IMR-90 (cell line): ENCODE results near the gene SYNE1. TPM values are rescaled to one million over a fixed set of nuclear protein-coding genes. Genes with fewer than 3 reads are reported as not detected.

Experiments used
- ATAC-seq: fragments of 200-7000 bp; cut with Tn5 transposase; 2 replicates; pipeline ENCODE4 v1.9.1; 2020; ENCODE audit warnings: low read depth, mild to moderate bottlenecking, moderate library complexity
- BruUV-seq: library from RNA; stranded (reverse); fragments of 400-500 nt; replicated peaks from 2 replicates; lab custom pipeline; 2021; lab: Mats Ljungman, UMichigan
- CTCF ChIA-PET: fragments of 300-600 bp; formaldehyde crosslinking; extraction: SDS; loops from one replicate; lab custom pipeline; 2021; ENCODE audit warnings: antibody characterized with exemption; lab: Yijun Ruan, JAX
- POLR2A ChIA-PET: fragments of 300-600 bp; sonication (Branson Sonifier 250); formaldehyde crosslinking; loops from one replicate; lab custom pipeline; 2022; ENCODE audit warnings: antibody characterized with exemption; ENCODE audit not compliant: unreplicated experiment; lab: Charles Lee
- DNase-seq: peaks from one replicate; pipeline ENCODE4 v3.0.0; 2013
- H2AFZ ChIP-seq: replicated peaks from 2 replicates; pipeline ENCODE3; 2013; ENCODE audit warnings: low read length, mild to moderate bottlenecking; ENCODE audit not compliant: poor library complexity
- H2AK5ac ChIP-seq: 2 replicates; pipeline ENCODE4 v1.6.1; 2013; ENCODE audit warnings: low read depth, low read length, inconsistent platforms
- H2AK9ac ChIP-seq: replicated peaks from 2 replicates; pipeline ENCODE3; 2013; ENCODE audit warnings: mild to moderate bottlenecking, low read depth, low read length, moderate library complexity; ENCODE audit not compliant: poor library complexity
- H2BK120ac ChIP-seq: 2 replicates; pipeline ENCODE4 v1.6.1; 2013; ENCODE audit warnings: low read depth, low read length, inconsistent platforms
- H2BK15ac ChIP-seq: 3 replicates; pipeline ENCODE4 v1.6.1; 2013; ENCODE audit warnings: low read depth, low read length, inconsistent platforms
- H2BK20ac ChIP-seq: 2 replicates; pipeline ENCODE4 v1.6.1; 2013; ENCODE audit warnings: low read depth, mild to moderate bottlenecking, inconsistent platforms, low read length, moderate library complexity
- H2BK5ac ChIP-seq: 2 replicates; pipeline ENCODE4 v1.6.1; 2013; ENCODE audit warnings: mild to moderate bottlenecking, low read depth, low read length, inconsistent platforms; ENCODE audit not compliant: poor library complexity, severe bottlenecking
- H3K14ac ChIP-seq: replicated peaks from 2 replicates; pipeline ENCODE4 v1.6.1; 2013; ENCODE audit warnings: low read depth, low read length, inconsistent platforms
- H3K18ac ChIP-seq: 2 replicates; pipeline ENCODE4 v1.6.1; 2013; ENCODE audit warnings: low read depth, low read length, control low read depth
- H3K23ac ChIP-seq: 2 replicates; pipeline ENCODE4 v1.6.1; 2013; ENCODE audit warnings: low read depth, low read length, inconsistent platforms
- H3K27ac ChIP-seq: 2 replicates; pipeline ENCODE4 v1.5.1; 2013; ENCODE audit warnings: mild to moderate bottlenecking, control low read depth, low read length; ENCODE audit not compliant: insufficient read depth
- H3K27me3 ChIP-seq: 2 replicates; pipeline ENCODE4 v1.6.1; 2013; ENCODE audit warnings: low read length; ENCODE audit not compliant: control insufficient read depth, insufficient read depth
- H3K36me3 ChIP-seq: 2 replicates; pipeline ENCODE4 v1.6.1; 2013; ENCODE audit warnings: low read length, mixed read lengths; ENCODE audit not compliant: control insufficient read depth, insufficient read depth
- H3K4ac ChIP-seq: 2 replicates; pipeline ENCODE4 v1.6.1; 2013; ENCODE audit warnings: low read depth, low read length, inconsistent platforms
- H3K4me1 ChIP-seq: 2 replicates; pipeline ENCODE4 v1.6.1; 2013; ENCODE audit warnings: low read length, mixed read lengths; ENCODE audit not compliant: control insufficient read depth, insufficient read depth
- H3K4me2 ChIP-seq: 2 replicates; pipeline ENCODE4 v1.6.1; 2013; ENCODE audit warnings: low read depth, mild to moderate bottlenecking, control low read depth, low read length, moderate library complexity
- H3K4me3 ChIP-seq: 2 replicates; pipeline ENCODE4 v1.5.1; 2013; ENCODE audit warnings: low read depth, mild to moderate bottlenecking, control low read depth, low read length, moderate library complexity; ENCODE audit not compliant: insufficient read depth
- H3K56ac ChIP-seq: 2 replicates; pipeline ENCODE4 v1.6.1; 2013; ENCODE audit warnings: low read length, inconsistent platforms; ENCODE audit not compliant: insufficient read depth; ENCODE audit errors: extremely low read depth
- H3K79me1 ChIP-seq, 2 experiments: 2 replicates each; pipeline ENCODE4 v1.6.1; 2013; ENCODE audit warnings: low read length in 2 of 2, inconsistent platforms in 1 of 2, low read depth in 1 of 2
- H3K9ac ChIP-seq: 2 replicates; pipeline ENCODE4 v1.6.1; 2013; ENCODE audit warnings: low read depth, low read length, control low read depth
- H3K9me1 ChIP-seq: 2 replicates; pipeline ENCODE4 v1.6.1; 2013; ENCODE audit warnings: low read length, inconsistent platforms; ENCODE audit not compliant: insufficient read depth
- H3K9me3 ChIP-seq: 2 replicates; pipeline ENCODE4 v1.6.1; 2013; ENCODE audit warnings: low read length; ENCODE audit not compliant: control insufficient read depth, insufficient read depth
- H4K20me1 ChIP-seq: 2 replicates; pipeline ENCODE4 v1.6.1; 2013; ENCODE audit warnings: low read length, inconsistent platforms; ENCODE audit not compliant: insufficient read depth
- H4K5ac ChIP-seq: 2 replicates; pipeline ENCODE4 v1.6.1; 2013; ENCODE audit warnings: mild to moderate bottlenecking, low read depth, low read length, control low read depth
- H4K8ac ChIP-seq, 2 experiments: 2 replicates each; pipeline ENCODE4 v1.6.1; 2013; ENCODE audit warnings: low read depth in 2 of 2, low read length in 2 of 2, control low read depth in 1 of 2, inconsistent platforms in 1 of 2
- H4K91ac ChIP-seq: 2 replicates; pipeline ENCODE4 v1.6.1; 2013; ENCODE audit warnings: low read depth, low read length, inconsistent platforms; ENCODE audit not compliant: insufficient read depth
- BHLHE40 ChIP-seq: fragments of 150-350 bp; IDR thresholded peaks from 2 replicates; pipeline ENCODE4 v1.6.1; 2016; ENCODE audit warnings: mild to moderate bottlenecking, low read depth, low read length
- ELK1 ChIP-seq: fragments of 150-350 bp; IDR thresholded peaks from 2 replicates; pipeline ENCODE4 v1.6.1; 2016; ENCODE audit warnings: low read depth, mild to moderate bottlenecking, low read length, moderate library complexity, borderline replicate concordance
- FOS ChIP-seq: fragments of 150-350 bp; IDR thresholded peaks from 2 replicates; pipeline ENCODE4 v1.6.1; 2016; ENCODE audit warnings: low read depth, low read length
- MAZ ChIP-seq: IDR thresholded peaks from 2 replicates; pipeline ENCODE4 v1.6.1; 2012; ENCODE audit warnings: low read depth, mild to moderate bottlenecking, low read length, improper control_type of control experiment, moderate library complexity, borderline replicate concordance
- MXI1 ChIP-seq: IDR thresholded peaks from 2 replicates; pipeline ENCODE4 v1.6.1; 2012; ENCODE audit warnings: low read depth, mild to moderate bottlenecking, low read length, moderate library complexity, borderline replicate concordance
- RAD21 ChIP-seq: IDR thresholded peaks from 2 replicates; pipeline ENCODE4 v1.6.1; 2012; ENCODE audit warnings: low read length, improper control_type of control experiment
- RCOR1 ChIP-seq: IDR thresholded peaks from 2 replicates; pipeline ENCODE4 v1.6.1; 2012; ENCODE audit warnings: mild to moderate bottlenecking, low read length, improper control_type of control experiment; ENCODE audit not compliant: insufficient replicate concordance
- RFX5 ChIP-seq: IDR thresholded peaks from 2 replicates; pipeline ENCODE4 v1.8.0; 2012; ENCODE audit warnings: low read depth, mild to moderate bottlenecking, low read length, moderate library complexity
- SMC3 ChIP-seq: fragments of 150-350 bp; IDR thresholded peaks from 2 replicates; pipeline ENCODE4 v1.6.1; 2016; ENCODE audit warnings: low read depth, mild to moderate bottlenecking, antibody characterized with exemption, low read length, moderate library complexity
- WGBS, 2 experiments: methylation state at CpG; one replicate each; pipeline versions ENCODE4 v1.1.5 to v1.1.7; 2013; ENCODE audit warnings: missing lambda C conversion rate in 2 of 2; ENCODE audit not compliant: insufficient read length in 1 of 2; ENCODE audit errors: extremely low coverage in 2 of 2; 5-methylcytosine and 5-hydroxymethylcytosine counted together
- dilution Hi-C: fragments of 300-500 bp; cut with HindIII; formaldehyde crosslinking; loops from one replicate; pipeline ENCODE4 v1.14.3; 2018; ENCODE audit warnings: low sequenced_read_pairs; ENCODE audit not compliant: unreplicated experiment
- in situ Hi-C: fragments of 300-500 bp; cut with MboI; formaldehyde crosslinking; loops from 3 replicates; pipeline ENCODE4 v1.14.3; 2019; ENCODE audit warnings: low sequenced_read_pairs, inconsistent platforms, mixed read lengths
- intact Hi-C: fragments of 100-400 bp; cut with micrococcal nuclease; formaldehyde crosslinking; loops from 2 replicates; pipeline ENCODE4 v1.10.0; 2022
- polyA plus RNA-seq, 3 experiments: library from polyadenylated mRNA; depleted of rRNA; stranded (reverse); fragments of >200 nt; gene quantifications; 2 replicates each; pipeline ENCODE4 v1.2.3, GENCODE V29; 2012; ENCODE audit warnings: low replicate concordance in 1 of 3
- total RNA-seq: library from RNA; depleted of rRNA; stranded (reverse); fragments of >200 nt; gene quantifications from 2 replicates; pipeline ENCODE4 v1.2.3, GENCODE V29; 2012

The SYNE1 gene
- total and polyA plus RNA-seq, 2 of the 4 experiments (the other 2 are of a cell fraction) = 34.1 to 159 TPM

- H3K14ac ChIP-seq = no peak overlapping the region
- BruUV-seq = no TSS peak
- no peak for TF ChIP-seq ELK1
- no peak for TF ChIP-seq BHLHE40
- no peak for TF ChIP-seq FOS
- TF ChIP-seq RFX5 = no peak
- no peak for TF ChIP-seq MXI1
- TF ChIP-seq MAZ = no peak
- no peak for TF ChIP-seq RCOR1
- TF ChIP-seq RAD21 = no peak
- TF ChIP-seq SMC3 = no peak
- no peak overlapping the region for H2AFZ ChIP-seq
- H2BK20ac ChIP-seq = no peak overlapping the region
- WGBS, 2 experiments = 96% methylated on average over 5 of the region's 13 CpGs; no CpG with 5 or more reads in 1 of the 2 experiments
- H3K56ac ChIP-seq = no peak overlapping the region
- no peaks in the 10 kb centered on the region; a peak in 1 of 4 replicates for H3K79me1 ChIP-seq
- H2AK9ac ChIP-seq = no peak overlapping the region
- no peak overlapping the region for H3K4ac ChIP-seq
- POLR2A ChIA-PET = no interaction called here
- DNase-seq (no peak), ATAC-seq (no peak)
- H2AK5ac ChIP-seq = no peak overlapping the region
- no peak overlapping the region for H4K8ac ChIP-seq
- no peak overlapping the region for H3K23ac ChIP-seq
- H3K36me3 ChIP-seq = peaks cover 36% of the 10 kb centered on the region
- H3K27me3 ChIP-seq = no peaks in the 10 kb centered on the region
- no peak overlapping the region for H3K4me2 ChIP-seq
- H2BK120ac ChIP-seq = no peak overlapping the region
- no peaks in the 10 kb centered on the region; the same call in 1 of the 2 replicates for H3K4me1 ChIP-seq
- H3K27ac ChIP-seq = no peak overlapping the region
- no peak overlapping the region for H4K5ac ChIP-seq
- H3K4me3 ChIP-seq = no peak overlapping the region
- dilution Hi-C loops (no loop called here), intact Hi-C loops (loop anchor here (5.0 kb wide), 1 partner anchor 34 kb away; no protein-coding TSS in a partner anchor), in situ Hi-C loops (no loop called here)
- CTCF ChIA-PET = no interaction called here
- H3K9me3 ChIP-seq = no peaks in the 10 kb centered on the region
- no peaks in the 10 kb centered on the region for H4K20me1 ChIP-seq
- H3K9me1 ChIP-seq = no peaks in the 10 kb centered on the region
- no peak overlapping the region for H2BK5ac ChIP-seq
- H4K91ac ChIP-seq = no peak overlapping the region
- H3K18ac ChIP-seq = no peak overlapping the region
- H2BK15ac ChIP-seq = no peak overlapping the region
- no peak overlapping the region for H3K9ac ChIP-seq
These were observed 313.8 kb downstream of the SYNE1 start for GRCh38 chr6:152323376-152323775.
